22Rv1 (cell line): ENCODE measurements around the gene UBE2B.

ENCODE experiments used
- ZFX ChIP-seq: fragments of 450-650 bp; IDR thresholded peaks from 2 replicates; pipeline ENCODE4 v1.6.1; 2017; ENCODE audit warnings: antibody characterized with exemption, borderline replicate concordance
- TF ChIP-seq, protein P1 (sequence below): fragments of 450-650 bp; IDR thresholded peaks from 2 replicates; pipeline ENCODE4 v1.5.1; 2017; ENCODE audit warnings: mild to moderate bottlenecking

DNA sequence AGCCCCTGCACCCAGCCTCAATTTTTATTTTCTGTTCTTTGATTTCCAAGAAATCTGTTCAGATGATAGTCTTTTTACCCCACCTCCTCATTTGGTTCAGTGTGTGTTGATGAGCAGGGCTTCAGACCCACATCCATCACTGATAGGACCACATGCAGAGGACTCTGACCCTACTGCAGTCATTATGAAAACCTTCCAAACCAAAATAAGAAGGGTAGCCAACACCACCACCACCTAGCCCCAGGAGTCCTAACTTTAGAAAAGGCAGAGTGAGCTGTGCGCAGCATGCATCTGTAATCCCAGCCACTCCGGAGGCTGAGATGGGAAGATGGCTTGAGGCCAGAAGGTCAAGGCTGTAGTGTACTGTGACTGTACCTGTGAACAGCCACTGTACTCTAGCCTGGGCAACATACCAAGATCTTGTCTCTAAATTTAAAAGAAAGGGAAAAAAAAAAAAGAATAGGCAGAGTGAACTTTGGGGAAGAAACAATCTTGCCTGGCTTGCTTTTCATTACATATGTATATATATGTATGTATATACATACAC is 27.3 kb downstream of the UBE2B start:
- TF ChIP-seq, protein P1, sequence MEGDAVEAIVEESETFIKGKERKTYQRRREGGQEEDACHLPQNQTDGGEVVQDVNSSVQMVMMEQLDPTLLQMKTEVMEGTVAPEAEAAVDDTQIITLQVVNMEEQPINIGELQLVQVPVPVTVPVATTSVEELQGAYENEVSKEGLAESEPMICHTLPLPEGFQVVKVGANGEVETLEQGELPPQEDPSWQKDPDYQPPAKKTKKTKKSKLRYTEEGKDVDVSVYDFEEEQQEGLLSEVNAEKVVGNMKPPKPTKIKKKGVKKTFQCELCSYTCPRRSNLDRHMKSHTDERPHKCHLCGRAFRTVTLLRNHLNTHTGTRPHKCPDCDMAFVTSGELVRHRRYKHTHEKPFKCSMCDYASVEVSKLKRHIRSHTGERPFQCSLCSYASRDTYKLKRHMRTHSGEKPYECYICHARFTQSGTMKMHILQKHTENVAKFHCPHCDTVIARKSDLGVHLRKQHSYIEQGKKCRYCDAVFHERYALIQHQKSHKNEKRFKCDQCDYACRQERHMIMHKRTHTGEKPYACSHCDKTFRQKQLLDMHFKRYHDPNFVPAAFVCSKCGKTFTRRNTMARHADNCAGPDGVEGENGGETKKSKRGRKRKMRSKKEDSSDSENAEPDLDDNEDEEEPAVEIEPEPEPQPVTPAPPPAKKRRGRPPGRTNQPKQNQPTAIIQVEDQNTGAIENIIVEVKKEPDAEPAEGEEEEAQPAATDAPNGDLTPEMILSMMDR = no peak
- TF ChIP-seq ZFX = no peak
